ENCODE results near the gene TAX1BP1.
A peak's percentile ranks its signal among the peaks of the same experiment; 100 is the strongest.

TAX1BP1 gene

GRCh38 chr7:27739909-27740448 lies at the start of gene TAX1BP1:
Gene TAX1BP1, plus strand, starts transcription at chr7:27740162. Its CDS starts 8,363 bp downstream, at chr7:27748525.
- TF ChIP-seq GATA1 (IDR thresholded peaks at IDR 0.05; ENCODE audit: low read depth, low read length): no peak
- peak; percentile 98 for TF ChIP-seq POLR2A (IDR thresholded peaks at IDR 0.05; ENCODE audit: low read length)
- peak; percentile 96 for DNase-seq

- TF ChIP-seq POLR2A (IDR thresholded peaks at IDR 0.05; ENCODE audit: low read length) (no peak), GATA1 (IDR thresholded peaks at IDR 0.05; ENCODE audit: low read depth, low read length) (no peak)
- no peak for DNase-seq
These were observed 49.3 kb upstream of the TAX1BP1 start for GRCh38 chr7:27690649-27691048.

- no peak for DNase-seq
- no peak for TF ChIP-seq GATA1 (IDR thresholded peaks at IDR 0.05; ENCODE audit: low read depth, low read length)
- TF ChIP-seq POLR2A (IDR thresholded peaks at IDR 0.05; ENCODE audit: low read length): no peak
These were observed 46.2 kb upstream of the TAX1BP1 start for GRCh38 chr7:27693794-27694193.

- TF ChIP-seq POLR2A (IDR thresholded peaks at IDR 0.05; ENCODE audit: low read length) (no peak), GATA1 (IDR thresholded peaks at IDR 0.05; ENCODE audit: low read depth, low read length) (no peak)
These were observed 44.9 kb upstream of the TAX1BP1 start for GRCh38 chr7:27695096-27695495.

GRCh38 chr7:27697861-27698430 lies 42.0 kb upstream of the TAX1BP1 start:
- no peak for TF ChIP-seq GATA1 (IDR thresholded peaks at IDR 0.05; ENCODE audit: low read depth, low read length)
- peak in 1 of 2 experiments; percentile 12 for DNase-seq

More at GRCh38 chr7:27695096-27695495, 44.9 kb upstream of the TAX1BP1 start:
- DNase-seq: no peak

DNA sequence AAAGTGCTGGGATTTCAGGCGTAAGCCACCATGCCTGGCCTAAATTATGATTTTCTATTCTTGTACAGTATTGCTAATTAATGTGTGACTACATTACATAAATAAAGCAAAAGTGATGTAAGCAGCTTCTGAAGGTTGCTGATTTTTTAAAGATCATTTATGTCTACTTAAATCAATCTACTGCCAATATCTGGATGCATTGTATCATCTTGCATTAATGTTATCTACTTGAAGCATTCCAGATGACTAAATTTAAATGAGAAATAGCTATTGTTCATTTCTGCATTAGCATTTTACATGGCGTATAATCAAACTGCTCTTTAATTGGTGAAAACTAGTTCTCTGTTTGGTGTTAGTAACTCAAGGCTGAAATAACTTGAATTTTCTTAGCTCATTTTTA lies 40.2 kb upstream of the TAX1BP1 start:
- TF ChIP-seq GATA1 (IDR thresholded peaks at IDR 0.05; ENCODE audit: low read depth, low read length) (no peak), POLR2A (IDR thresholded peaks at IDR 0.05; ENCODE audit: low read length) (no peak)
- DNase-seq: no peak

DNA sequence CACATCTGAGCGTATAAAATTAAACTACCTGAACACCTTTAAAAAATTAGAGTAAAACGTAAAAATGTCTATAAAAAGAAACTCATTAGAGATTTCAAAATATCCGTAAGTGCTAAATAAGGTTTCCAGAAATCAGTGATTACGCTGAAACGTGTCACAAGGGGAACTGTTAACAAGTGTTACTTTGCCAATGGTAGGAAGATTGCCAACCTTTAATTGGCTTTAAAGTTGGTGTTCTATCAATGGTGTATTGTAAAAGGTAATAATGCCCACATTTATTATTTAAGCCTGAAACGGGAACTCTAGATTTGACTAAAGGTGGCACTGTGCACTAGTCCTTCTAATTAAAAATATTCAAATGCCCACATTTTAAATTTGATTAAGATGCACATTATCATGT lies 39.5 kb upstream of the TAX1BP1 start:
- no peak for DNase-seq
- TF ChIP-seq GATA1 (IDR thresholded peaks at IDR 0.05; ENCODE audit: low read depth, low read length) (no peak), POLR2A (IDR thresholded peaks at IDR 0.05; ENCODE audit: low read length) (no peak)

DNA sequence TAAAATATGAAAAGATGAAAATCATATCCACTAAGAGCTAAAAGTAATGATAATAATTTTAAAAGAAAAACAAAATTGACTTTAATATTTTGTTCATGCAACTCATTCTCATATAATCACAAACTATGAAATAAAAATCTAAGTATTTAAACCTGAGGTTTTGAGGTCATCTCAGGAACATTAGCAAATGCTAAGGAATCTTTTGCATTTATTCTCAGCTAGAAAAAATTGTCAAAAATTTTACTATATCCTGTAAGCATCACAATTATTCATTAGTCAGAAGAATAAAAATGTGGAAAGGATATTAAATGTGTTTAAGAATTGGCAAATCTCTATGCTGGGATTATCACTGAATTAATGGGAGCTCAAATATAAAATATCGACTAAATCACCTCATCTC lies 36.8 kb upstream of the TAX1BP1 start:
- no peak for DNase-seq
- no peak for TF ChIP-seq GATA1 (IDR thresholded peaks at IDR 0.05; ENCODE audit: low read depth, low read length)
- no peak for TF ChIP-seq POLR2A (IDR thresholded peaks at IDR 0.05; ENCODE audit: low read length)

DNA sequence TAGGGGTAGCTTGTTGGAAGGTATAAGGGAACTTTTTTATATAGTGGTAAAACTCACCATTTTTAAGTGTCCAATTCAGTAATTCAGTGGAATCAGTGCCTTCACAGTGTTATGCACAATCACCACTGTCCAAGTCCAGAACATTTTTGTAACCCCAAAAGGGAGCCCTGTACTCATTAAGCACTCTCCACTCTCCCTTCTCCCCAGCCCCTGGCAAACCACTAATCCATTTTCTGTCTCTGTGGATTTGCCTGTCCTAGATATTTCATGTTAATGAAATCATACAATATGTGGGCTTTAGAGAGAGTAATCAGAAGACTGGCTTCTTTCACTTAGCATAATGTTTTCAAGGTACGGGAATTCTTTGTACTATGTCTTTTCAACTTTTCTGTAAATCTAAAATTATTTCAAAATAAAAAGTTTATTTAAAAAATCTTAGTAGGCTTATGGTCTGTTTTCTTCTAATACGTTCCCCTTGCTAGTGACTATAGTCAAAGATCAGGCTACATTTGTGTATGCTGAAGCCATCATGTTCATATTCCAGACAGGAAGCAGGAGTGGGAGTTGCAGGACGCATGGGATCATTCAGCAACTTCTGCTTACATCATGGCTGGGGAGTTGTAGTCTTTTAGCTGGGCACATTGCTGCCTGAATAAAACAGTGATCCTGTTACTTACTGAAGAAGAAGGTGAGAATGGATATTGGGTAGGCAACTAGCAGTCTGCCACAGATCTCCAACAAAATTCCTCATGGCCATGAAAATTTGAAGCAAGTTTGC lies 35.4 kb upstream of the TAX1BP1 start:
- TF ChIP-seq GATA1 (IDR thresholded peaks at IDR 0.05; ENCODE audit: low read depth, low read length) (no peak), POLR2A (IDR thresholded peaks at IDR 0.05; ENCODE audit: low read length) (no peak)
- DNase-seq: no peak

DNA sequence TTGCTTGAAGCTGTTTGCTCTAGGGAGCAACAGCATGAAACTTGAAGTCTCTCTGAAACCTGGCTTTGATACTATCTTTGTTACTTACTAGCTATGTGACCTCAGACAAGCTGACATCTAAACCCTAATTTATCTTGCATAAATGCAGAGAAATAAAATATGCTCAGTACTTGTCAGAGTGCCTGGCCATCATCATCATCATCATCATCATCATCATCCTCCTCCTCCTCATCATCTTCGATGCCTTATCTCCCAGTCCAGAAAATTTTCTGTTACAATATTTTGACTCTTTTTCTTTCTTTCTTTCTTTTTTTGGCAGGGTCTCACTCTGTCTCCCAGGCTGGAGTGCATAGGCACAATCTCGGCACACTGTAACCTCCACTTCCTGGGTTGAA lies 34.8 kb upstream of the TAX1BP1 start:
- TF ChIP-seq POLR2A (IDR thresholded peaks at IDR 0.05; ENCODE audit: low read length) (no peak), GATA1 (IDR thresholded peaks at IDR 0.05; ENCODE audit: low read depth, low read length) (no peak)
- no peak for DNase-seq

DNA sequence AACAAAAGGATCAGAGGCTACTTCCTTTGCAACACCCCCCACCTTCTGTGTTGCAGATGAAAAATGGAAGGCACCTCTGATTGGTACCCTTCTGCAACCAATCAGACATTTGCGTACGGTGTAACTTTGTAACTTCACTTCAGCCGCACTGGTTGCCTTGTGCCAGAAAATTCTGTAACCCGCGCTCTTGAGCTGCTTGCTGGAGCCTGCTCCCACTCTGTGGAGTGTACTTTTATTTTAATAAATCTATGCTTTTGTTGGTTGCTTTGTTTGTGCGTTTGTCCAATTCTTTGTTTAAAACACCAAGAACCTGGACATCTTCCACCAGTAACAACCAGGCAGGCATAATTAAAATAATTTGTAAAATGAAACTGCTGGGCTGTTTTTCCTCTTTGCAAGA lies 31.5 kb upstream of the TAX1BP1 start:
- TF ChIP-seq POLR2A (IDR thresholded peaks at IDR 0.05; ENCODE audit: low read length) (no peak), GATA1 (IDR thresholded peaks at IDR 0.05; ENCODE audit: low read depth, low read length) (no peak)
- no peak for DNase-seq

DNA sequence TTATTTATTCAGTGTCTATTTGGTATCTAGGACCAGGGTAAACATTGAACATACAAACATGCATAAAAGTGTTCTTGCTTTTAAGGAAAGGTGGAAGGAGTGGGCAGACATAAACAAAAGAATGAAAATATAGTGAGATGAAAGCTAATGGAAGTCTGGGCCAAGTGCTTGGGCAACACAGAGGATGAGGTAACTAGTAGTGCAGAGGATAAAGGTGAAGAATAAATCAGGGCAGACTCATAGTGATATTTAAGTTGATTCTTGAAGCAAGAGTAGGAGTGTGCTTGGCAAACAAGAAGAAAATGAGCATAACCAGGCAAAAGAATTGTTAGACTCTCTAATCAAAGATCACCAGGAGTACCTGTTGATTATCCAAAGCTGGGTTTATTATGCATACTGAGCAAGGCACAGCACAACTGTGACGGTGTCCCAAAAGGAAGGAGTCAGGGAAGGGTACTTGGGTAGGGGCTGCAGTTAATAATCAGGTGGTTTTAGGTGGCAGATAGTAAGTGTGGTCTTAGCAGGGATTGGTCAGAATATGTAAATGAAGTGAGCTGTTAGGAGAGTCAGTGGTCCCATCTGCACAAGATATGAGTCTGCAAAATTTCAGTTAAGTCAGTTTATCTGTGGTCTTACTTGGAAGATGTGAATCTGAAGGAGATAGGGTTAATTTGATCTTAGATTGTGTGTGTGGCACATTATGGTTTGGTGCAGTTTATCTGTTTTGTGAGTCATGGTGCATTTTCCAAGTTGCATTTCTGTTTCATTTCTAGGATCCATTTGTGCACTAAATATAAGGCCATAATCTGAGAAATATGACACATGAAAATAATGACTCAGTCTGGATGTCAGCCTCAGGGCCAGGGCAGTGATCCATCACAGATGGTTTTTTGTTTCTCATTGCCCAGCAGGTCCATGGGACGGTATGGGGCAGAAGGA lies 30.6 kb upstream of the TAX1BP1 start:
- TF ChIP-seq GATA1 (IDR thresholded peaks at IDR 0.05; ENCODE audit: low read depth, low read length) (no peak), POLR2A (IDR thresholded peaks at IDR 0.05; ENCODE audit: low read length) (no peak)
- DNase-seq: peak; percentile 15 to 24

DNA sequence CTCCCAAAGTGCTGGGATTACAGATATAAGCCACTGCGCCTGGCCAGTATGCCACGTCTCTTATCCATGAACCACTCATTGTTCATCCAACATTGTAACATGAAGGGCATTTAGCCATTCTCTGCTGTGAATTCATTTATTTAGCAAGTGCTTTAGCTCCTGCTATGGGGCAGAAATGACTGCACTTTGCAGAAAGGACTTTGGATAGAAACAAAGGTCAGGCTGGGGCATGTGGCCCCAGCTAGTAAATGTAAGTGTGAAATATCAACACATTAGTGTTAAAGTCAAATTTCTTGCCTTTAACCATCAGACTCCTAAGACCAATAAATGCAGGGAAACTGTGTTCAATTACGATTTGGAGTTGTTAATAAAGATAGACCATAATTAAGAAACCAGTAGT lies 27.7 kb upstream of the TAX1BP1 start:
- no peak for TF ChIP-seq POLR2A (IDR thresholded peaks at IDR 0.05; ENCODE audit: low read length)
- TF ChIP-seq GATA1 (IDR thresholded peaks at IDR 0.05; ENCODE audit: low read depth, low read length): no peak
- DNase-seq: no peak

Data from erythroblast (primary cell).